OCI-LY3 (cell line): ENCODE results near the gene TMEM167B.

ENCODE experiments used
- H2AFZ ChIP-seq: fragments of 200-600, 300-600 bp; shearing (Covaris generic); 2 replicates; pipeline ENCODE4 v1.6.0; 2014; ENCODE audit warnings: antibody characterized with exemption, low read depth, low read length
- H3K27ac ChIP-seq: fragments of 200-600, 300-600 bp; sonication (generic); 2 replicates; pipeline ENCODE4 v1.5.1; 2014; ENCODE audit warnings: mild to moderate bottlenecking, low read length, moderate library complexity, mixed read lengths
- H3K27me3 ChIP-seq: fragments of 200-600, 300-600 bp; sonication (generic); 2 replicates; pipeline ENCODE4 v1.6.1; 2014; ENCODE audit warnings: low read depth, low read length, mixed read lengths
- H3K36me3 ChIP-seq: fragments of 200-600, 300-600 bp; sonication (generic); replicated peaks from 2 replicates; pipeline ENCODE3; 2014; ENCODE audit warnings: low read depth, low read length, mixed read lengths
- H3K4me1 ChIP-seq: fragments of 300-600, 200-600 bp; sonication (generic); 2 replicates; pipeline ENCODE4 v1.6.1; 2014; ENCODE audit warnings: low read length, mixed read lengths
- H3K4me2 ChIP-seq: fragments of 200-600, 300-600 bp; sonication (generic); 2 replicates; pipeline ENCODE4 v1.6.1; 2014; ENCODE audit warnings: low read length, mixed read lengths
- H3K4me3 ChIP-seq: fragments of 300-600, 200-600 bp; sonication (generic); 2 replicates; pipeline ENCODE4 v1.5.1; 2014; ENCODE audit warnings: antibody characterized with exemption, mild to moderate bottlenecking, low read length, moderate library complexity
- H3K79me2 ChIP-seq: fragments of 300-600, 200-600 bp; shearing (Covaris generic); 2 replicates; pipeline ENCODE4 v1.6.1; 2014; ENCODE audit warnings: mild to moderate bottlenecking, low read length, mixed read lengths
- H3K9ac ChIP-seq: fragments of 300-600, 200-600 bp; shearing (Covaris generic); 2 replicates; pipeline ENCODE4 v1.6.0; 2014; ENCODE audit warnings: mild to moderate bottlenecking, low read length, moderate library complexity
- H3K9me3 ChIP-seq: fragments of 200-600, 300-600 bp; shearing (Covaris generic); 2 replicates; pipeline ENCODE4 v1.6.1; 2014; ENCODE audit warnings: low read length, mixed read lengths; ENCODE audit not compliant: insufficient read depth
- H4K20me1 ChIP-seq: fragments of 200-600, 300-600 bp; sonication (generic); 2 replicates; pipeline ENCODE4 v1.6.1; 2016; ENCODE audit warnings: low read length, mixed read lengths; ENCODE audit not compliant: insufficient read depth
- EZH2phosphoT487 ChIP-seq: fragments of 200-600 bp; shearing (Covaris generic); IDR thresholded peaks from 2 replicates; pipeline ENCODE4 v1.6.1; 2018; ENCODE audit warnings: antibody characterized with exemption, mixed run types, low read depth
- TF ChIP-seq, protein P1 (sequence below): fragments of 200-600, 300-600 bp; sonication (generic); IDR thresholded peaks from 2 replicates; pipeline ENCODE4 v1.5.1; 2014; ENCODE audit warnings: antibody characterized with exemption, low read length, low read depth

Gene TMEM167B

DNA sequence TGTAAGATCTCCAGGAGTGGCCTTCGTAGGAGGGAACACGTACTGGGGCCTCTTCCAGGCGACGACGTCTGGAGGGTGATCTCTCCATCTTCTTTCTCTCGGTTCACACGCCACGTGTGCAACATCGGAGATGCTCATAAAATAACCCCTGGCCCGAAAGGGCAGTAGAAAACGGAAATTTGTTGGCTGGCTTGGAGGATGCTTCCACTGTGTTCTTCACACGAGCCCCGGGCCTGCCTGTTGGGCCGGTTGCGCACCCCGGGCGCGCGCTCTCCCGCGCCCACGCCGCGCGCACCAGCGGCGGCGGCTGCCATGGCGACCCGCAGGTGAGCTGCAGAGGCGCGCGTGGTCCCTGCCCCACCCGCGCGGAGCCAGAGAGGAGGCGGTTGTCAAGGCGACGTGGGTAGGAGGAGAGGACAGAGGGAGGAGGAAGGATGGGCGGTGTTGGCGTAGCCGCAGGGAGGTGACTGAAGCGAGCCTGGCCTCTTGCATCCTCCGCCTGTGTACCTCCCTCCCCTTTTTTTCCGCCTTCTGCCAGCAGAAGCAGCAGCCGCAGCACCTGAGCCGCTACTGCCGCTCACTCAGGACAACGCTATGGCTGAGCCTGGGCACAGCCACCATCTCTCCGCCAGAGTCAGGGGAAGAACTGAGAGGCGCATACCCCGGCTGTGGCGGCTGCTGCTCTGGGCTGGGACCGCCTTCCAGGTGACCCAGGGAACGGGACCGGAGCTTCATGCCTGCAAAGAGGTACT, 23.2 kb downstream of the TMEM167B start, which contains the start of gene ELAPOR1:
Gene ELAPOR1, plus strand, starts transcription at position 526 of the 752 bp plus-strand sequence. Its CDS starts 69 bp downstream, at position 595.
- Histone ChIP-seq H2AFZ (no peak within 1 kb of the TSS), H3K9ac (no peak within 1 kb of the TSS)

DNA sequence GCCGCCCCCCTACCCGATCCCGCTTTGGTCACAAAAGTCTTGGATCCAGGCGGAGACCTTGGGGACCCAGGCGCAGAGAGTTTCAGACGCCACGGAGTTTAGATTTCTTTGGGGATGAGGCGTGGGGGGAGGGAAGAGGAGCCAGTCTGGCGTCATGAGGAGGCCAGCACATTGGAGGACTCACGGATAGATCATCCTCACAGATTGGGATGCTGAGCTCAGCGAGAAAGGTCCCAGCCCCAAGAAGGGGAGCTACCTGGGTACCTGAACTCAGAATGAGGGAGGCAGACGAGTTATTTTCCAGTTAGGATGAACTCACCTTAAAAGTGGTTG, 23.7 kb downstream of the TMEM167B start:
- H3K27me3 ChIP-seq: peaks cover 7% of the 10 kb centered on the region
- H2AFZ ChIP-seq: no peak overlapping the region
- H3K9ac ChIP-seq: no peak overlapping the region

More for the DNA sequence above, 23.2 kb downstream of the TMEM167B start, which contains the start of gene ELAPOR1:
- Histone ChIP-seq H3K27me3 (peaks cover 7% of the 10 kb centered on the region), H3K4me2 (peak within 1 kb of the TSS; percentile 92), H3K9me3 (no peaks in the 10 kb centered on the region), H3K4me1 (no peaks in the 10 kb centered on the region; the same call in 1 of the 2 replicates), H3K27ac (no peak within 1 kb of the TSS), H3K79me2 (no peaks in the 10 kb centered on the region), H4K20me1 (no peaks in the 10 kb centered on the region), H3K36me3 (no peaks in the 10 kb centered on the region), H3K4me3 (peak within 1 kb of the TSS; percentile 77)
- no peak for TF ChIP-seq EZH2phosphoT487
- TF ChIP-seq, protein P1, sequence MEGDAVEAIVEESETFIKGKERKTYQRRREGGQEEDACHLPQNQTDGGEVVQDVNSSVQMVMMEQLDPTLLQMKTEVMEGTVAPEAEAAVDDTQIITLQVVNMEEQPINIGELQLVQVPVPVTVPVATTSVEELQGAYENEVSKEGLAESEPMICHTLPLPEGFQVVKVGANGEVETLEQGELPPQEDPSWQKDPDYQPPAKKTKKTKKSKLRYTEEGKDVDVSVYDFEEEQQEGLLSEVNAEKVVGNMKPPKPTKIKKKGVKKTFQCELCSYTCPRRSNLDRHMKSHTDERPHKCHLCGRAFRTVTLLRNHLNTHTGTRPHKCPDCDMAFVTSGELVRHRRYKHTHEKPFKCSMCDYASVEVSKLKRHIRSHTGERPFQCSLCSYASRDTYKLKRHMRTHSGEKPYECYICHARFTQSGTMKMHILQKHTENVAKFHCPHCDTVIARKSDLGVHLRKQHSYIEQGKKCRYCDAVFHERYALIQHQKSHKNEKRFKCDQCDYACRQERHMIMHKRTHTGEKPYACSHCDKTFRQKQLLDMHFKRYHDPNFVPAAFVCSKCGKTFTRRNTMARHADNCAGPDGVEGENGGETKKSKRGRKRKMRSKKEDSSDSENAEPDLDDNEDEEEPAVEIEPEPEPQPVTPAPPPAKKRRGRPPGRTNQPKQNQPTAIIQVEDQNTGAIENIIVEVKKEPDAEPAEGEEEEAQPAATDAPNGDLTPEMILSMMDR: no peak

DNA sequence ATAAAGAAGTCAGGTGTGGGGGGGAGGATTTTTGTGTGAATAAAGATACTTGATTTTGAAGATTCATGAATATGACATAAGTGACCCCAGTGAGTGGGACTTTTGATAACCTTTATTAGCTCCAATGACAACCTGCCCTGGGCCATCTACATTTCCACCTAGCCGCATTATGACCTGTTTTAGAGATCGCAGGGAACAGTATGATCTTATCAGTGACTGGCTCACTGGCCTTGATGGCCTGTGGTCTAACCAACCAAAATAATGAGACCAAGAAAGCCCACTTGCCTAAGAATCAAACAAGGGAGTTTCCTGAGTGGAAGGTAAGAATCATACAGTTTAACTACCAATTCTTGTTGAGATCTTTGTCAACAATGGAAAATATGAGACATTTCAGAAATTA, 25.1 kb downstream of the TMEM167B start:
- H4K20me1 ChIP-seq: no peaks in the 10 kb centered on the region
- no peak overlapping the region for H3K27ac ChIP-seq
- H3K4me1 ChIP-seq: no peaks in the 10 kb centered on the region; the same call in 1 of the 2 replicates
- no peak overlapping the region for H2AFZ ChIP-seq
- H3K9me3 ChIP-seq: no peaks in the 10 kb centered on the region
- no peaks in the 10 kb centered on the region for H3K36me3 ChIP-seq
- H3K9ac ChIP-seq: no peak overlapping the region
- H3K27me3 ChIP-seq: peaks cover 7% of the 10 kb centered on the region; the same call in 1 of the 2 replicates
- no peak for TF ChIP-seq EZH2phosphoT487
- TF ChIP-seq, protein P1: no peak
- H3K79me2 ChIP-seq: no peaks in the 10 kb centered on the region
- H3K4me2 ChIP-seq: no peak overlapping the region
- H3K4me3 ChIP-seq: no peak overlapping the region

More for the DNA sequence above, 23.7 kb downstream of the TMEM167B start:
- TF ChIP-seq, protein P1: no peak
- no peak for TF ChIP-seq EZH2phosphoT487
- no peaks in the 10 kb centered on the region; the same call in 1 of the 2 replicates for H3K4me1 ChIP-seq
- no peaks in the 10 kb centered on the region for H3K9me3 ChIP-seq
- H3K79me2 ChIP-seq: no peaks in the 10 kb centered on the region
- no peak overlapping the region for H3K4me2 ChIP-seq
- H3K36me3 ChIP-seq: no peaks in the 10 kb centered on the region
- no peaks in the 10 kb centered on the region for H4K20me1 ChIP-seq
- no peak overlapping the region for H3K4me3 ChIP-seq
- no peak overlapping the region for H3K27ac ChIP-seq

DNA sequence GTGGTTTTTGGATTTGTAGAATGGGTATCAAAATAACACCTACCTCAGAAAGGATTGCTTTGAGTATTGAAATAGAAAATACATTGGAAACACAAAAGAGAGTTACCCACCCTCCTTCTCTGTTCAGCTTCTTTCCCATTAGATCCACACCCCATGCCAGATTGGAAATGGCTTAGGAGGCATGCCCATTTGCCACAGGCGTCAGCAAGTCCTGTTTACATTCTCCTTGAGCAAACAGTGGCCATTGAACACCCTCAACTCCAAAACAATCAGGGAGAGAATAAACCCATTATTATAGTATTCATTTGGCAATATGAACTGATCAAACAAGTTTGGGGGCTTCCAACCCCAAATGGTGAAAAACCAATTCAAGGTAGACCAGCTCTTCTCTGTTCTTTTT, 25.7 kb downstream of the TMEM167B start:
- Histone ChIP-seq H3K4me1 (no peaks in the 10 kb centered on the region; the same call in 1 of the 2 replicates), H3K36me3 (no peaks in the 10 kb centered on the region), H3K4me3 (no peak overlapping the region), H3K4me2 (no peak overlapping the region), H3K9ac (no peak overlapping the region), H3K79me2 (no peaks in the 10 kb centered on the region), H2AFZ (no peak overlapping the region), H3K27me3 (peaks cover 7% of the 10 kb centered on the region; the same call in 1 of the 2 replicates), H3K27ac (no peak overlapping the region), H4K20me1 (no peaks in the 10 kb centered on the region), H3K9me3 (no peaks in the 10 kb centered on the region)
- no peak for TF ChIP-seq EZH2phosphoT487
- TF ChIP-seq, protein P1: no peak
